T-helper 22 cell (primary cell): ENCODE data around the gene ACTMAP.
"Not testable (repeated sequence)": the region's sequence is repeated elsewhere in the genome, so short reads cannot be mapped to it uniquely, and the experiment has no call there.

Experiments used
- DNase-seq: peaks from one replicate; pipeline ENCODE4 v3.0.0-alpha.2; 2020; ENCODE audit warnings: low read depth

The ACTMAP gene

DNA sequence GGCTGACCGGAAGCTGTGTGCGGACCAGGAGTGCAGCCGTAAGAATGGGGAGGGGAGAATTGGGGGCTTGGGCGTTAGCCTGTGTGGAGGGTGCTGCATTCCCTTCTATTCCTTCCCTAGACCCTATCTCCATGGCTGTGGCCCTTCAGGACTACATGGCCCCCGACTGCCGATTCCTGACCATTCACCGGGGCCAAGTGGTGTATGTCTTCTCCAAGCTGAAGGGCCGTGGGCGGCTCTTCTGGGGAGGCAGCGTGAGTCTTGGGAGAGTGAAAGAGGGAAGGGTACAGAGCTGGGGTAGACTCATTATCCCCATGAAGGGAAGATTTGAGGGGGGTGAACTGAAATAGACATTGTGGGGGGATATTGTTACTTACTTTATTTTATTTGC, 25.4 kb upstream of the ACTMAP start:
- DNase-seq, result no peak

DNA sequence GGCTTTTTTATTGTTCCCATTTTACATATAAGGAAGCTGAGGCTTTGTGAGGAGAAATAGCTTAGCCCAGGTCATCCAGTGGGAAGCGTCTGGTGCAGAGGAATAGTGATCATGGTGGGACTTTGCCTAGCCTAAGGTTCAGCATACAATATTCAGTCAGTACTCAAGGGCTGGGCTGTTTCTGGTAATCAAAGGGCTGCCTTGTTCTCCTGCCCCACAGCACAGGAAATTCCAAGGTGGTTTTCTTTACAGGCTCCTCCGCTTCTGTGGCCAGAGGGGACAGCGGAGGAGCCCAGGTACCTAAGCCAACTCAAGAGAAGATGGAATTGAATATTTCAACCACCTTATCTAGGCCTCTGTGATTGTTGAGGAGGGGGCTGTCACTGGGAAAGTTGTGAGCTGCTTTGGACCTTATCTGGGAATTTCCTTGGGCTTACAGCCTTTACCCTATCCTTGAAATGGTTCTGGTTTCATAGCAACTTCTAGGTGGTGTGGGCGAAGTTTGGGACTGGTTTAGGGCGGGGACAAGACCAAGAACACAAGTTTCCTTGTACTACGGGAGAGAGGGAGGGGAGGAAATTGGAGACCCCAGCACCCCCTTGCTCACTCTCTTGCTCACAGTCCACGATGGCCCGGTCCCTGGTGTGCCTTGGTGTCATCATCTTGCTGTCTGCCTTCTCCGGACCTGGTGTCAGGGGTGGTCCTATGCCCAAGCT, 24.8 kb upstream of the ACTMAP start, which contains the start of gene MIA:
TSS of gene MIA (plus strand) at position 606 of the 716 bp plus-strand sequence. CDS start at position 628, 22 bp downstream.
- DNase-seq, result no peak

DNA sequence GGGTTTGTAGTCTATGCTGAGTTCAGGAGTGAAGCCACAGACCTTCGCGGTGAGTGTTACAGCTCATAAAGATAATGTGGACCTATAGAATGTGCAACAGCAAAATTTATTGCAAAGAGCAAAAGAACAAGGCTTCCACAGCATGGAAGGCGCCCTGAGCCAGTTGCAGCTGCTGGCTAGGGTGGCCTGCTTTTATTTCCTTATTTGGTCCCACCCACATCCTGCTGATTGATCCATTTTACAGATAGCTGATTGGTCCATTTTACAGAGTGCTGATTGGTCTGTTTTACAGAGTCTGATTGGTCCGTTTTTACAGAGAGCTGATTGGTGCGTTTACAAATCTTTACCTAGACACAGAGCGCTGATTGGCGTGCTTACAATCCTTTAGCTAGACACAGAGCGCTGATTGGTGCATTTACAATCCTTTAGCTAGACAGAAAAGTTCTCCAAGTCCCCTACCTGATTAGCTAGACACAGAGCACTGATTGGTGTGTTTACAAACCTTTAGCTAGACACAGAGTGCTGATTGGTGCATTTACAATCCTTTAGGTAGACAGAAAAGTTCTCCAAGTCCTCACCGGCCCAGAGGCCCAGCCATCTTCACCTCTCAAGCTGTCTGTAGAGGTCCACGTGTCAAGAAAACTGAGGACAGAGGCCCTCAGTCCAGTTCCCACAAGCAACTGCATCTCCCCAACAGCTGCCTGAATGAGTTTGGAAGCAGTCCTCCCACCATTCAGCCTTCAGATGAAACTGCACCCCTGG, 21.0 kb upstream of the ACTMAP start:
- not testable (repeated sequence) for DNase-seq

DNA sequence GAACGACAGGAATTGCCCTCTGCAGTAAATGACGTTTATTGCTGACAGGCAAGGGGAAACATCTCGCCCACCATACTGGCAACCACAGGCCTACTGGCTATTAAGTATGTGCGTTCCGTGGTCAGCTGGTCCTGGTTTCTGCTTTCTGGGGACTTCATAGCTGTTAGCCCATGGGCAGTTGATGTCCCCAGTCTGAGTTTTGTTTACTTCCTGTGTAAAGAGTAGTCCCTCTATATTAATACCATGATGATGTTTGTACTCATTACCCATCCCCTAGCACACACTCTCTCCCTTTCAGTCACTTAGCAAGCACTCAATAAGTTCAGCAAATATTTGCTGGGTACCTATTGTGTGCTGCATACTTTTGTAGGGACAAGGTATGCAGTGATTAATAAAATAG, 18.6 kb upstream of the ACTMAP start:
- DNase-seq, result no peak

DNA sequence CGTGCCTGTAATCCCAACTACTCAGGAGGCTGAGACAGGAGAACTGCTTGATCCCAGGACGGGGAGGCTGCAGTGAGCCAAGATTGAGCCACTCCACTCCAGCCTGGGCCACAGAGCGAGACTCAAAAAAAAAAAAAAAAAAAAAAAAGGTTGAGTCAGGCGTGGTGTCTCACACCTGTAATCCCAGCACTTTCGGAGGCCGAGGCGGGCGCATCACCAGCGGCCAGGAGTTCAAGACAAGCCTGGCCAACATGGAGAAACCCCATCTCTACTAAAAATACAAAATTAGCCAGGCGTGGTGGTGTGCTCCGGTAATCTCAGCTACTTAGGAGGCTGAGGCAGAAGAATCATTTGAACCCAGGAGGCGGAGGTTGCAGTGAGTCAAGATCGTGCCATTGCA, 16.1 kb upstream of the ACTMAP start:
- DNase-seq, result not testable (repeated sequence)

DNA sequence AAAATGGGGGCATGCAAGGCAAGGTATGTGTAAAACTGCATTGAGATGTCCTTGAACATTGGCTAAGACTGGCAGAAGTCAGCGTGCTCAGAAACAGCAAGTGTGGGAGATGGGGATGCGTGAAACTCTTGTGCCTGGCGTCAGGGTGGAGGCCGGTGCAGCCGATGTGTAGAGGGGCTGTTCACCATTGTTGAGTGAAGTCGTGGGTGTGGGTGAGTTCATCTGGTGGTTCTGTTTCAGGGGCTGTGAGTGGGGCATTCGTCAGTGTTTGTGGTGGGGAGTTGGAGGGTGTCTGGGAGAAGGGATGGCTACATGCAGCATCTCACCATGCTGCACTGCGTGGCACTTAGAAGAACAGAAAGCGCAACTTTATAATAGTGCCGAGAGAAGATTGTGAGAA, 13.7 kb upstream of the ACTMAP start:
- DNase-seq, result no peak

DNA sequence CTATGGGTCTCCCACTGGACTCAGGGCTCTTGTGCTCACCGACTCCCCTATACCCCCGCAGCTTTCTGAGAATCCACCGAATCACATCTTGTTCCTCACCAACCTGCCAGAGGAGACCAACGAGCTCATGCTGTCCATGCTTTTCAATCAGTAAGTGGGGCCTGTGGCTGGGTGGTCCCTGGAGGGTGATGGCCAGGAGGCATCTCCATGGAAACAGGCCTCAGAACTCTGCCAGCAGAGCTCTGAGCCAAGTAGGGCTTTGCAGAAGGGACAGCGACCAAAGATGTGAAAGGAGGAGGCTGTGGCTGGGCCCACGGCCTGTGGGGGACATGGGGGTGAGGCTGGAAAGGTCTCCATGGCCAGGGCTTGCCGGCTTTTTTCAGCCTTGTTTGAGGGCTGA, 13.2 kb upstream of the ACTMAP start:
- DNase-seq, result no peak

DNA sequence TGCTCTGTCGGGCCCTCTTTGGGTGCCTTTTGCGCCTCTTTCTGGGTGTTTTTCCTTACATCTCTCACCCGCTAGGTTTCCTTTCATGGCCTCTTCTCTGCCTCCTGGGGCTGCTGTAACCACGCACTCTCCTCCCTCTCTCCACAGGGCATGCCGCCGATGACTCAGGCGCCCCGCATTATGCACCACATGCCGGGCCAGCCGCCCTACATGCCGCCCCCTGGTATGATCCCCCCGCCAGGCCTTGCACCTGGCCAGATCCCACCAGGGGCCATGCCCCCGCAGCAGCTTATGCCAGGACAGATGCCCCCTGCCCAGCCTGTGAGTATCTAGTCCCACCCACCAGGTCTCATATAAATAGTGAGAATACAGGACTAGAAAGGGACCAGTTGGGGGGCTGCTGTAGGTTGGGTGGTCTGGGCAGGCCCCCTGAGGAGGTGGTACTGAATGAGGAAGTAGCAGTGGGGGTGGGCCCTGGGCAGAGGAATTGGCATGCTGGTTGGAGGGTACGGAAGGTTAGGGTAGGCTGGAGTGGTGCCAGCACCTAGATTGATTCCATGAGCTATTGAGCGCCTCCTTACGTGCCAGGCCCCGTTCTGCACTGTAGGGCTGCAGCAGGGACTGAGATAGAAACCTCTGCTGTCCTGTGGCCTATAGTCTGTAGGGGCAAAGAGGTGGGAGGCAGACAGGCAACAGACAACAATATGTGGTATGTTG, 12.6 kb upstream of the ACTMAP start:
- DNase-seq, result no peak

DNA sequence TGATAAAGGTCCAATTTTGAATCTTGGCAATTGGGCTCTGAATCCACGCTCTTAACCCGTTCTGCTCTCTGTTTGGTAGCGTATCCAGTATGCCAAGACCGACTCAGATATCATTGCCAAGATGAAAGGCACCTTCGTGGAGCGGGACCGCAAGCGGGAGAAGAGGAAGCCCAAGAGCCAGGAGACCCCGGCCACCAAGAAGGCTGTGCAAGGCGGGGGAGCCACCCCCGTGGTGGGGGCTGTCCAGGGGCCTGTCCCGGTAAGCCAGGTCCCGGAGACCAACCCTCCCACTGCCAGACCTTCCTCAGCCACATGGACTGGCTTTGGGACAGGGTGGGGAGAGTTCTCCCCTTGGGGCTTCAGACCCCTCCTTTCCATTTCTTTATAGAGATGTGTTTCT, 9.1 kb upstream of the ACTMAP start:
- no peak for DNase-seq

DNA sequence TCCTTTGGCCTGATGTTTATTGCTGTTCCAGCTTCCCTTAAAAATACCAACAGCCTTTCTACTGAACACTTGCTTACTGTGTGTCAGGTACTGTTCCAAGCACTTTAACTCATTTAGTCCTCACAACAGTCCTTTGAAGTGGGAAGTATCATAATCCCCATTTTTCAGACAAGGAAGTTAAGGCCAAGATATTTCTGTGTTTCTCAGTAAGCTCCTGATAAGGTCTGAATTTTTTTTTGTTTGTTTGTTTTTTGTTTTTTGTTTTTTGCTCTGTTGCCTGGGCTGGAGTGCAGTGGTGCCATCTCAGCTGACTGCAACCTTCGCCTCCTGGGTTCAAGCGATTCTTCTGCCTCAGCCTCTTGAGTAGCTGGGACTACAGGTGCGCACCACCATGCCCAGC, 8.2 kb upstream of the ACTMAP start:
- no peak for DNase-seq

DNA sequence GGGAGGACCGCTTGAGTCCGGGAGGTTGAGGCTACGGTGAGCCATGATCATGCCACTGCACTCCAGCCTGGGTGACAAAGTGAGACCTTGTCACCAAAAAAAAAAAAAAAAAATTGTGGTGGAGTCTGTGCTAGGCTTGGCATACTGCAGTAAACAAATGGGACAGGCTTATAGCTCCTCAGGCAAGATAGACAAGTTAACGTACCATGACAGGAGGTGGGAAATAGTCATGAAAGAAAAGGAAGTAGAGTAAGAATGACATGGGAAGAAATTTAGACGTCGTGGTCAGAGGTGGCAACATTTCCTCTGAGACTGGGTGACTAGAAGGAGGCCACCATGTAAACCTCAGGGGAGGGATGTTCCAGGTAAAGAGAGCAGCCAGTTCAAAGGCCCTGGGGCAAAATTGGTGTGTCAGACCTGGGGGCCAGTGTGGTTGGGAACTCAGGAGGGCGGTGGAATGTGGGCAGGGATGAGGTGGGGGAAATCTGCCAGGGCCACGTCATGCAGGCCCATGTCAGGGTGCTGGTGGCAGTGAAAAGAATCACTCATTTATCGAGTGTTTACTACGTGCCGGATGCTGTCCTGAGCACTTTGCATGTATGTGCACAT, 6.3 kb upstream of the ACTMAP start:
- peak; percentile 15 for DNase-seq

DNA sequence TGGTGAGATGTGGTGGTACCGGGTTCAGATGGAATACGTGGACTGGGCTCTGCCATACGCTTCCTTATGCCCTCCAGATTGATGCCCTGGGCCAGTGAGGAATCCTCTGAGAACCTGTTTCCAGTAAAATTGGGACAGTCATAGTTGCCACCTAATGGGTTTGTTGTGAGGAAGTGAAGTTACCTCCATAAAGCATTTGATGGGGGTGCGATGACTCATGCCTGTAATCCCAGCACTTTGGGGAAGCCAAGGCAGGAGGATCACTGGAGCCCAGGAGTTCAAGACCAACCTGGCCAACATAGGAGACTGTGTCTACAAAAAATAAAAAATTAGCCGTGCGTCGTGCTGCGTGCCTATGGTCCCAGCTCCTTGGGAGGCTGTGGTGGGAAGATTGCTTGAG, 5.5 kb upstream of the ACTMAP start:
- DNase-seq, result no peak

DNA sequence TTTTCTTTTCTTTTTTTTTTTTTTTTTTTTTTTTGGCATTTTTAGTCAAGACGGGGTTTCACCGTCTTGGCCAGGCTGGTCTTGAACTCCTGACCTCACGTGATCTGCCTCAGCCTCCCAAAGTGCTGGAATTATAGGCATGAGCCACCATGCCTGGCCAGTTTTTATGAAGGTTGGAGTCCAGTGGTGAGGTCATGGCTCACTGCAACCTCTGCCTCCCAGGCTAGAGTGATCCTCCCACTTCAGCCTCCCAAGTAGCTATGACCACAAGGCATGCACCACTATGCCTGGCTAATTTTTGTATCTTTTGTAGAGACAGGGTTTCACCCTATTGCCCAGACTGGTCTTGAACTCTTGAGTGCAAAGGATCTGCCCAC, 5.0 kb upstream of the ACTMAP start:
- DNase-seq, result no peak

DNA sequence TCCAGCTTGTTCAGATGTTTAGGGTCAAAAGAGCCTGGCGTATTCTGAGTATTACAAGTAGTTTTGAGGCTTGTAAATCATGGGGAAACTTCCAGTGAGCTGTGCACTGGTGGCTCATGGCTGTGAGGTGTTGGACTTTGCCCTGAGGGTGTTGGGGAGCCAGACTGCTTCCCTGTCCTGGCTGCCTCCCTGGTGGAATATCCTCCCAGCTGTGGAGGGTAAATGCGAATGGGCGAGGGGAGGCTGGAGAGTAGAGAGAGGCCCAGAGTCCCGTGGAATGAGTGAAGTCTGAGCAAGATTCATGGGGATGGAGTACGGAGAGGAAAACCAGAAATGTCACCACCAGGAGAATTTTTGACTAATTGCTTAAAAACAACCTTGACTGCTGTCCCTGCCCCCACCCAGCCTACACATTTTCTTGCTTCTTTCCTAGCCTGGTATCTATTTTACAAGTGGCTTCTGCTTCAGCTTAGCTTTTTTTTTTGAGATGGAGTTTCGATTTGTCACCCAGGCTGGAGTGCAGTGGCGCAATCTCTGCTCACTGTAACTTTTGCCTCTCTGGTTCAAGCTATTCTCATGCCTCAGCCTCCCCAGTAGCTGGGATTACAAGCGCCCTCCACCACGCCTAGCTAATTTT, 4.5 kb upstream of the ACTMAP start:
- DNase-seq, result no peak

DNA sequence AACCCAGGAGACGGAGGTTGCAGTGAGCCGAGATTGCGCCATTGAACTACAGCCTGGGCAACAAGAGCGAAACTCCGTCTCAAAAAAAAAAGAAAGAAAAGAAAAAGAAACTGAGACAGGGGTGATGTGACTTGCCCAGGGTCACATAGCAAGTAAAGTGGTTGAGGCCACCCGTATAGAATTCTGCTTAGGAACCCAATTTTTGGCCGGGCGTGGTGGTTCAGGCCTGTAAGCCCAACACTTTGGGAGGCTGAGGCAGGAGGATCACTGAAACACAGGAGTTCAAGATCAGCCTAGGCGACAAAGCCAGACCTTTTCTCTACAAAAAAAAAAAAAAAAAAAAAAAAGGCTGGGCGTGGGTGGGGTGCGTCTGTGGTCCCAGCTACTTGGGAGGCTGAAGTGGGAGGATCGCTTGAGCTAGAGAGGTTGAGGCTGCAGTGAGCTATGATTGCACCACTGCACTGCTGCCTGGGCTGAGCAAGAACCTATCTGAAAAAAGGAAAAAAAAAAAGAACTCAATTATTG, 2.0 kb upstream of the ACTMAP start:
- no peak for DNase-seq

DNA sequence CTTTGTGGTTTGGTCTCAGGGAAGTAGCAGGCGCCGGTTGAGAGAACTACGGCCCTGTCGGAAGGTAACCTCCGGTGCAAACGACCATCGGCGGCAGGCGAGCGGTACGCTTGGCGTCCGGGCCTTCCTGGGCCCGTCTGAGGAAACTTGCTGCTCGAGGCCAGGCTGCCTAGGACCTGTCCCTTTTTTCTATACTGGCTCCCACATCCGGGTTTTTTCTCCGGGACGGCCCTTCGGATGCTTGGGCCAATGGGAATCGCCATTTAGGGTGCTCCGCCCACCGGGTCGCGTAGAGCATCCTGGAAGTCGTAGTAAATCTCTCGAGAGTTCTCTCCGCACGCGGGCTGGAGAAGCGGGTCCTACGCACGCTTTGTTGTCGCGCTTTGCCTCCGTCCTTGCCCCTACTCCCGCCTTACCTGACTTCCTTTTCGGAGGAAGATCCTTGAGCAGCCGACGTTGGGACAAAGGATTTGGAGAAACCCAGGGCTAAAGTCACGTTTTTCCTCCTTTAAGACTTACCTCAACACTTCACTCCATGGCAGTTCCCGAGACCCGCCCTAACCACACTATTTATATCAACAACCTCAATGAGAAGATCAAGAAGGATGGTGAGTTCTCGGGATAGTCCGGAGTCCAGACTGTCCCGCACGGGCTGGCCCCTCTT, 729 bp upstream of the ACTMAP start, which contains the start of gene SNRPA:
TSS of gene SNRPA (plus strand) at position 330 of the 664 bp plus-strand sequence. CDS start at position 536, 206 bp downstream.
- DNase-seq, result peak; percentile 93

DNA sequence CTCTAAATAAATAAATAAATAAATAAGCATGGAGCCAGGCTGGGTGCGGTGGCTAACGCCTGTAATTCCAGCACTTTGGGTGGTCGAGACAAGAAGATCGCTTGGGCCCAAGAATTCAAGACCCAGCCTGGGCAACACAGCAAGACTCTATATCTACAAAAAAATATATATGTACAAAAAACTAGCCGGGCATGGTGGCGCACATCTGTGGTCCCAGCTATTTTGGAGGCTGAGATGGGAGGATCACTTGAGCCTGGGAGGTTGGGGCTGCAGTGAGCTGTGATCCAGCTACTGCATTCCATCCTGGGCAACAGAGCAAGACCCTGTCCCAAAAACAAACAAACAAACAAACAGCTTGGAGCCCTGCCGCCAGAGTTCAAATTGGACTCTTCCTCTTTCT, 2.7 kb downstream of the ACTMAP start:
- DNase-seq, result no peak

DNA sequence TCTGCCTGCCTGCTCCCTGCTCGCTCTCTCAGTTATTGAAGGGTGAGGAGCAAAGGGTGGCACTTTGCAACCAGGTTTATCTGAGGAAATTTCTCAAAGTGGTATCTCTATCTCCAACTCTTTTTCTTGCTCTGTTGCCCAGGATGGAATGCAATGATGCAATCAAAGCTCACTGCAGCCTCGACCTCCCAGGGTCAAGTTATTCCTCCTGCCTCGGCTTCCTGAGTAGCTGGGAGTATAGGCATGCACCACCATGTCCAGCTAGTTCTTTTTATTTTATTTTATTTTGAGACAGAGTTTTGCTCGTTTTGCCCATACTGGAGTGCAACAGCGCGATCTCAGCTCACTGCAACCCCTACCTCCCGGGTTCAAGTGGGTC, 4.9 kb downstream of the ACTMAP start:
- DNase-seq, result no peak

DNA sequence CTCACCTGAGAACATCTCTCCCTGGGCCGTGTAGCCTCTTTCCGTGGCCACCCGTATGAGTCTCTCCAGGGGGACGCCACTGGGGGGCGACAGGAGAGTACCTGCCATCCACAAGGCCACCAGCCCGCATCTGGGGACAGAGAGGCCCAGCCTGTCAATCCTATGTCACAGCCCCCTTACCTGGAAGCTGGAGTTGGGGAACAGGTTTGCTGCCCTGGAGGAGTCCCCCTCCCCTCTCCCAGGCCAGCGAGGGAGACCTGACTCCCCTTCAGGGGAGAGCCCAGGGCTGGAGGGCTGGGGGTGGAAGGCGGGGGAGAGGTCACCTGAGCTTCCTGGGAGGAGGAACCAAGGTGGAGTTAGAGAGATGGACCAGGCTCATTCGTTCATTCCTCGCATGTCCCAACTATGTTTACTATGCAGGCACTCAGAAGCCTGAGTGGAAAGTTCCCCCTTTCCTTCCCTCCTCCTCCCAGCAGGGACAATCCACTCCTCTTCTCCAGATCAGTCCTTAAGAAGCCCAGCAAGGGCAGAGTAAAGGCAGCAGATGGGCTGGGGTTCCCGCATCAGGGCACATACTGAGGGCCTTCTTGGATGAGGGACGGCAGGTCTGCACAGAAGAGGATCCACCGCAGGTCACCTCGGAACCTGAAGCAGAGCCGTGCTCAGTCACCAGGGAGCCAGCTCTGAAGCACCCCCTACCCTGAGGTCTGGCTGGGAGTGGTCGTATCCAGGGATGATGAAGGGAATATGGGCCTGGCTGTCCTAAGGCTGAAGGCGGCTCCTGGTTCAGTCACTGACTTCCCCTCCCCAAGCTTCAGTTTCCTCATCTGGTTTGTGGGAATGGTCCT, 5.5 kb downstream of the ACTMAP start:
- no peak for DNase-seq

DNA sequence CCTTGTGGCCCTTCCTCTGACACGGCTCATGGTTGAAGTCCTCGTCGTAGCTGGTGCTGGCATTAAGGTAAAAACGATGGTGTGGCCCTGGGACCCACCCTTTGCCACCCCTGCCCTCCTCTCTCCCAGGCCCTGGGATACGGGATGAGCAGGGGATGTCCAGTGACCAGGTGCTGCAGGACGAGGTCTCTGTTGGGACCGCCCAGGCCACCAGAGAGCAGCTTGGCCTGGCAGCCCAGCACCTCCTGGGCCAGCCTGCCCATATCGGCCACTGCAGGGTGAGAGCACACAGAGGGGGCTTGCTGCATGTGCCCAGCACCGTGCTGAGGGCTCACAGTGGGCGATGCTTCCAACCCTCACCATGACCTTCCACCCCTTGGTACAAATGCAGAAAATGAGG, 6.4 kb downstream of the ACTMAP start:
- DNase-seq, result no peak
